Peyer's patch (tissue), 4 donors: Measurements from ENCODE around the gene SSRP1.

Source experiments
- POLR2A ChIP-seq, 2 donors: fragments of 450-650 bp; IDR thresholded peaks; one replicate each; pipeline ENCODE4 v1.5.1; 2017; ENCODE audit warnings: antibody characterized with exemption in 2 of 2, mild to moderate bottlenecking in 2 of 2, moderate library complexity in 2 of 2
- TF ChIP-seq, protein P1 (sequence below), 6 experiments: fragments of 450-650 bp in 4 of 6; fragments of 200-600 bp in 2 of 6; sonication (generic) in 1 of 6; IDR thresholded peaks; one replicate each; pipeline ENCODE4 v1.5.1; 2017 to 2019; ENCODE audit warnings: antibody characterized with exemption in 6 of 6, mild to moderate bottlenecking in 3 of 6, moderate library complexity in 1 of 6

DNA sequence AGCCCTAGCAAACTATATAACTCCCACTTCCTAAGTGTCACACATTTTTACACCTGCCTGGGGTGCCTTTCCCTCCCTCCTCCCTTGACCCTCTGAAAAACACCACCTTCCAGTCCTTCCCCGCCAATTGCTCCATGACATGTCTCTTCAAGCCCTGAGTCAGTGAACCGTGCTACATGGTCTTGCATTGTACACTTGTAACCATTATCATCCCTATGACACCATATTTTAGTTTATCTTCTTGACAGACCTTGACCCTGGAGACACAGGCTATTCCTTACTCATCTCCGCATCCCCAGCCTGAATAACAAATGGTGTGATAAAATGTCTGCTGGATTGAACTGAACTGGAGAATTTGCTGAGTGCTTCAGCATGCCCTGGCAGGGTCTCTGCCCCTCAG, 47.8 kb downstream of the SSRP1 start:
- TF ChIP-seq POLR2A (IDR thresholded peaks at IDR 0.05), result no peak
- TF ChIP-seq, protein P1, sequence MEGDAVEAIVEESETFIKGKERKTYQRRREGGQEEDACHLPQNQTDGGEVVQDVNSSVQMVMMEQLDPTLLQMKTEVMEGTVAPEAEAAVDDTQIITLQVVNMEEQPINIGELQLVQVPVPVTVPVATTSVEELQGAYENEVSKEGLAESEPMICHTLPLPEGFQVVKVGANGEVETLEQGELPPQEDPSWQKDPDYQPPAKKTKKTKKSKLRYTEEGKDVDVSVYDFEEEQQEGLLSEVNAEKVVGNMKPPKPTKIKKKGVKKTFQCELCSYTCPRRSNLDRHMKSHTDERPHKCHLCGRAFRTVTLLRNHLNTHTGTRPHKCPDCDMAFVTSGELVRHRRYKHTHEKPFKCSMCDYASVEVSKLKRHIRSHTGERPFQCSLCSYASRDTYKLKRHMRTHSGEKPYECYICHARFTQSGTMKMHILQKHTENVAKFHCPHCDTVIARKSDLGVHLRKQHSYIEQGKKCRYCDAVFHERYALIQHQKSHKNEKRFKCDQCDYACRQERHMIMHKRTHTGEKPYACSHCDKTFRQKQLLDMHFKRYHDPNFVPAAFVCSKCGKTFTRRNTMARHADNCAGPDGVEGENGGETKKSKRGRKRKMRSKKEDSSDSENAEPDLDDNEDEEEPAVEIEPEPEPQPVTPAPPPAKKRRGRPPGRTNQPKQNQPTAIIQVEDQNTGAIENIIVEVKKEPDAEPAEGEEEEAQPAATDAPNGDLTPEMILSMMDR (IDR thresholded peaks at IDR 0.05), result no peak
